GM23338 (cell line): ENCODE data around the gene PDSS2. TPM values are rescaled to one million over a fixed set of nuclear protein-coding genes. Genes with fewer than 3 reads are reported as not detected.

Experiments
- ATAC-seq: fragments of 200-7000 bp; cut with Tn5 transposase; 3 replicates; pipeline ENCODE4 v1.9.1; 2020
- DNase-seq: peaks from one replicate; pipeline ENCODE4 v3.0.0-alpha.2; 2015; ENCODE audit warnings: low spot score
- H2AFZ ChIP-seq: fragments of 200-600 bp; sonication (generic); 2 replicates; pipeline ENCODE4 v1.8.0; 2016; ENCODE audit warnings: antibody characterized with exemption, mild to moderate bottlenecking, moderate library complexity
- H3F3A ChIP-seq: fragments of 200-600 bp; sonication (generic); replicated peaks from 2 replicates; pipeline ENCODE4 v1.8.0; 2017; ENCODE audit warnings: antibody characterized with exemption, mixed run types, low read depth
- H3K27ac ChIP-seq: fragments of 200-600 bp; sonication (generic); 2 replicates; pipeline ENCODE4 v1.6.1; 2016; ENCODE audit warnings: low read depth
- H3K27me3 ChIP-seq: fragments of 200-600 bp; sonication (generic); 2 replicates; pipeline ENCODE4 v1.8.0; 2016; ENCODE audit warnings: mild to moderate bottlenecking, mixed run types, moderate library complexity; ENCODE audit not compliant: insufficient read depth
- H3K36me3 ChIP-seq: fragments of 200-600 bp; sonication (generic); 2 replicates; pipeline ENCODE4 v1.8.0; 2016; ENCODE audit warnings: mild to moderate bottlenecking; ENCODE audit not compliant: insufficient read depth
- H3K4me1 ChIP-seq: fragments of 200-600 bp; sonication (generic); 2 replicates; pipeline ENCODE4 v1.8.0; 2016; ENCODE audit warnings: mild to moderate bottlenecking, moderate library complexity; ENCODE audit not compliant: insufficient read depth
- H3K4me2 ChIP-seq: fragments of 200-600 bp; sonication (generic); 2 replicates; pipeline ENCODE4 v1.7.1; 2017; ENCODE audit warnings: mixed run types
- H3K4me3 ChIP-seq: fragments of 200-600 bp; sonication (generic); 2 replicates; pipeline ENCODE4 v1.6.1; 2016; ENCODE audit warnings: mixed run types
- H3K79me2 ChIP-seq: fragments of 200-600 bp; sonication (generic); replicated peaks from 2 replicates; pipeline ENCODE4 v1.8.0; 2017; ENCODE audit warnings: mild to moderate bottlenecking; ENCODE audit not compliant: insufficient read depth
- H3K9me2 ChIP-seq: fragments of 200-600 bp; sonication (generic); 2 replicates; pipeline ENCODE4 v1.8.0; 2017; ENCODE audit not compliant: insufficient read depth
- H4K20me1 ChIP-seq: fragments of 200-600 bp; sonication (generic); replicated peaks from 2 replicates; pipeline ENCODE4 v1.8.0; 2017; ENCODE audit warnings: mild to moderate bottlenecking; ENCODE audit not compliant: insufficient read depth
- H3K27ac Mint-ChIP-seq: 2 replicates; pipeline ENCODE4 v1.8.0; 2020; ENCODE audit warnings: inconsistent platforms, mild to moderate bottlenecking, moderate library complexity, mixed read lengths
- H3K27me3 Mint-ChIP-seq: 3 replicates; pipeline ENCODE4 v1.8.0; 2022; ENCODE audit warnings: low read depth, mild to moderate bottlenecking, moderate library complexity, mixed read lengths, inconsistent platforms; ENCODE audit not compliant: insufficient read depth, poor library complexity
- H3K36me3 Mint-ChIP-seq: 3 replicates; pipeline ENCODE4 v1.8.0; 2021; ENCODE audit warnings: low read depth, mild to moderate bottlenecking, inconsistent platforms, moderate library complexity, mixed read lengths
- H3K4me1 Mint-ChIP-seq: 3 replicates; pipeline ENCODE4 v1.8.0; 2020; ENCODE audit warnings: mild to moderate bottlenecking, inconsistent platforms, mixed read lengths
- H3K4me3 Mint-ChIP-seq: 3 replicates; pipeline ENCODE4 v1.8.0; 2021; ENCODE audit warnings: moderate library complexity, mild to moderate bottlenecking, inconsistent platforms, mixed read lengths
- H3K9me3 Mint-ChIP-seq: 3 replicates; pipeline ENCODE4 v1.8.0; 2020; ENCODE audit warnings: moderate library complexity, mild to moderate bottlenecking, inconsistent platforms, mixed read lengths
- CREB1 ChIP-seq: fragments of 250-450 bp; sonication (Bioruptor Pico); IDR thresholded peaks from 2 replicates; pipeline ENCODE4 v1.5.0; 2020; ENCODE audit warnings: low read depth, mild to moderate bottlenecking, moderate library complexity
- ETS1 ChIP-seq: IDR thresholded peaks from 2 replicates; pipeline ENCODE4 v1.6.1; 2016; ENCODE audit warnings: antibody characterized with exemption
- EZH2 ChIP-seq: fragments of 200-600 bp; sonication (generic); IDR thresholded peaks from one replicate; pipeline ENCODE4 v1.8.0; 2017; ENCODE audit warnings: antibody characterized with exemption, mild to moderate bottlenecking, low read depth; ENCODE audit not compliant: unreplicated experiment
- EZH2phosphoT487 ChIP-seq: fragments of 200-600 bp; sonication (generic); IDR thresholded peaks from one replicate; pipeline ENCODE4 v1.8.1; 2018; ENCODE audit warnings: antibody characterized with exemption; ENCODE audit not compliant: unreplicated experiment
- JUNB ChIP-seq: IDR thresholded peaks from one replicate; pipeline ENCODE4 v1.6.1; 2016; ENCODE audit warnings: antibody characterized with exemption; ENCODE audit not compliant: unreplicated experiment
- NANOG ChIP-seq: IDR thresholded peaks from 2 replicates; pipeline ENCODE4 v1.6.1; 2016; ENCODE audit warnings: antibody characterized with exemption, borderline replicate concordance
- POLR2AphosphoS5 ChIP-seq: IDR thresholded peaks from 2 replicates; pipeline ENCODE4 v1.6.1; 2016; ENCODE audit warnings: antibody characterized with exemption, low read depth
- STAT1 ChIP-seq: IDR thresholded peaks from one replicate; pipeline ENCODE4 v1.6.1; 2016; ENCODE audit warnings: antibody characterized with exemption; ENCODE audit not compliant: unreplicated experiment
- ZNF114 ChIP-seq: fragments of 250-450 bp; sonication (Bioruptor Pico); IDR thresholded peaks from 2 replicates; pipeline ENCODE4 v1.5.0; 2020; ENCODE audit warnings: mild to moderate bottlenecking, moderate library complexity
- ZNF331 ChIP-seq: fragments of 250-450 bp; sonication (Bioruptor Pico); IDR thresholded peaks from 2 replicates; pipeline ENCODE4 v1.5.0; 2020; ENCODE audit warnings: low read depth, mild to moderate bottlenecking, moderate library complexity
- polyA plus RNA-seq: library from polyadenylated mRNA; unstranded; fragments of >200 nt; fragmentation: Nextera tagmentation; extraction: Ambion mirVana; gene quantifications from 2 replicates; pipeline ENCODE4 v1.2.1, GENCODE V29; 2016
- total RNA-seq: library from RNA; depleted of rRNA; stranded (reverse); fragments of >200 nt; shearing (Covaris generic); gene quantifications from 2 replicates; pipeline ENCODE4 v1.2.3, GENCODE V29; 2014
- TF ChIP-seq, protein P1 (sequence below), 2 experiments: fragments of 200-600 bp in 1 of 2; sonication (generic) in 1 of 2; conservative IDR thresholded peaks; 2 replicates each; pipeline versions ENCODE4 v1.5.1 to v1.6.1; 2016 to 2017; ENCODE audit warnings: antibody characterized with exemption in 2 of 2, low read depth in 2 of 2, mild to moderate bottlenecking in 2 of 2, moderate library complexity in 1 of 2
- TF ChIP-seq, protein P2 (sequence below): IDR thresholded peaks from one replicate; pipeline ENCODE4 v1.6.1; 2018; ENCODE audit warnings: antibody characterized with exemption; ENCODE audit not compliant: unreplicated experiment

Gene PDSS2
- total and polyA plus RNA-seq, 2 experiments from 2014 or later = 7.3 to 16.7 TPM

DNA sequence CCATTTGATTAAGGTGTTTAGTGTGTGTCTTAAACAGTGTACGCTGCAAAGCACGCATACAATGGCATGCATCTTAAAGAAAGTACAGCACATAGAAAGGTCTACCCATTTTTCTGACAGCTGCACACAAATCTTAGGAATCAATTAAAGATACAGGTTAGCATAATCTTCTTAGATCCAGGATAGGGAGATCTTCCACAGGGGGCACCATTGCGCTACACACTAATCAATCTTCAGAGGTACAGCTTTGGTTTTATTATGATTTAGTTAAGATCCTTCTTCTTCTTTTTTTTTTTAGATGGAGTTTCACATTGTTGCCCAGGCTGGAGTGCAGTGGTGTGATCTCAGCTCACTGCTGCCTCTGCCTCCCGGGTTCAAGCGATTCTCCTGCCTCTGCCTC lies 280.4 kb downstream of the PDSS2 start:
- DNase-seq = peak; percentile 50
- H3K9me3 Mint-ChIP-seq = no peaks in the 10 kb centered on the region
- Histone ChIP-seq H3K79me2 (no peaks in the 10 kb centered on the region), H3K36me3 (no peaks in the 10 kb centered on the region), H3K4me3 (no peak overlapping the region), H3K4me1 (no peaks in the 10 kb centered on the region), H2AFZ (no peak overlapping the region), H3K27ac (no peak overlapping the region), H4K20me1 (no peaks in the 10 kb centered on the region), H3K9me2 (no peaks in the 10 kb centered on the region), H3K4me2 (no peak overlapping the region), H3K27me3 (no peaks in the 10 kb centered on the region), H3F3A (no peaks in the 10 kb centered on the region)
- ATAC-seq = no peak
- no peak for TF ChIP-seq JUNB
- TF ChIP-seq, protein P1, sequence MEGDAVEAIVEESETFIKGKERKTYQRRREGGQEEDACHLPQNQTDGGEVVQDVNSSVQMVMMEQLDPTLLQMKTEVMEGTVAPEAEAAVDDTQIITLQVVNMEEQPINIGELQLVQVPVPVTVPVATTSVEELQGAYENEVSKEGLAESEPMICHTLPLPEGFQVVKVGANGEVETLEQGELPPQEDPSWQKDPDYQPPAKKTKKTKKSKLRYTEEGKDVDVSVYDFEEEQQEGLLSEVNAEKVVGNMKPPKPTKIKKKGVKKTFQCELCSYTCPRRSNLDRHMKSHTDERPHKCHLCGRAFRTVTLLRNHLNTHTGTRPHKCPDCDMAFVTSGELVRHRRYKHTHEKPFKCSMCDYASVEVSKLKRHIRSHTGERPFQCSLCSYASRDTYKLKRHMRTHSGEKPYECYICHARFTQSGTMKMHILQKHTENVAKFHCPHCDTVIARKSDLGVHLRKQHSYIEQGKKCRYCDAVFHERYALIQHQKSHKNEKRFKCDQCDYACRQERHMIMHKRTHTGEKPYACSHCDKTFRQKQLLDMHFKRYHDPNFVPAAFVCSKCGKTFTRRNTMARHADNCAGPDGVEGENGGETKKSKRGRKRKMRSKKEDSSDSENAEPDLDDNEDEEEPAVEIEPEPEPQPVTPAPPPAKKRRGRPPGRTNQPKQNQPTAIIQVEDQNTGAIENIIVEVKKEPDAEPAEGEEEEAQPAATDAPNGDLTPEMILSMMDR (conservative IDR thresholded peaks at IDR 0.05; ENCODE audit: low read depth in 2 of 2) = peak; percentile 62
- no peak overlapping the region for H3K27ac Mint-ChIP-seq
- H3K4me3 Mint-ChIP-seq = no peak overlapping the region
- H3K36me3 Mint-ChIP-seq = no peaks in the 10 kb centered on the region
- no peaks in the 10 kb centered on the region for H3K4me1 Mint-ChIP-seq
- no peaks in the 10 kb centered on the region for H3K27me3 Mint-ChIP-seq

GRCh38 chr6:107173779-107174178 lies 285.6 kb downstream of the PDSS2 start:
- H3K36me3 ChIP-seq = no peaks in the 10 kb centered on the region
- H3K9me2 ChIP-seq = no peaks in the 10 kb centered on the region
- no peak for DNase-seq
- no peak overlapping the region for H2AFZ ChIP-seq
- Mint-ChIP-seq H3K9me3 (peaks cover 30% of the 10 kb centered on the region), H3K4me1 (no peaks in the 10 kb centered on the region), H3K27me3 (no peaks in the 10 kb centered on the region), H3K4me3 (no peak overlapping the region), H3K27ac (no peak overlapping the region), H3K36me3 (peaks cover 28% of the 10 kb centered on the region)
- no peaks in the 10 kb centered on the region for H4K20me1 ChIP-seq
- no peak for ATAC-seq
- H3K27ac ChIP-seq = no peak overlapping the region
- no peaks in the 10 kb centered on the region for H3K4me1 ChIP-seq
- H3F3A ChIP-seq = no peaks in the 10 kb centered on the region
- H3K27me3 ChIP-seq = no peaks in the 10 kb centered on the region
- H3K79me2 ChIP-seq = no peaks in the 10 kb centered on the region
- H3K4me2 ChIP-seq = no peak overlapping the region
- H3K4me3 ChIP-seq = no peak overlapping the region
- no peak for TF ChIP-seq POLR2AphosphoS5
- TF ChIP-seq CREB1 (CRISPR knock-in tag) = no peak
- no peak for TF ChIP-seq STAT1
- no peak for TF ChIP-seq ETS1
- TF ChIP-seq EZH2 = no peak
- TF ChIP-seq ZNF114 (CRISPR knock-in tag) = no peak
- TF ChIP-seq, protein P1 (conservative IDR thresholded peaks at IDR 0.05; ENCODE audit: low read depth in 2 of 2) = no peak
- no peak for TF ChIP-seq ZNF331 (CRISPR knock-in tag)
- TF ChIP-seq, protein P2, sequence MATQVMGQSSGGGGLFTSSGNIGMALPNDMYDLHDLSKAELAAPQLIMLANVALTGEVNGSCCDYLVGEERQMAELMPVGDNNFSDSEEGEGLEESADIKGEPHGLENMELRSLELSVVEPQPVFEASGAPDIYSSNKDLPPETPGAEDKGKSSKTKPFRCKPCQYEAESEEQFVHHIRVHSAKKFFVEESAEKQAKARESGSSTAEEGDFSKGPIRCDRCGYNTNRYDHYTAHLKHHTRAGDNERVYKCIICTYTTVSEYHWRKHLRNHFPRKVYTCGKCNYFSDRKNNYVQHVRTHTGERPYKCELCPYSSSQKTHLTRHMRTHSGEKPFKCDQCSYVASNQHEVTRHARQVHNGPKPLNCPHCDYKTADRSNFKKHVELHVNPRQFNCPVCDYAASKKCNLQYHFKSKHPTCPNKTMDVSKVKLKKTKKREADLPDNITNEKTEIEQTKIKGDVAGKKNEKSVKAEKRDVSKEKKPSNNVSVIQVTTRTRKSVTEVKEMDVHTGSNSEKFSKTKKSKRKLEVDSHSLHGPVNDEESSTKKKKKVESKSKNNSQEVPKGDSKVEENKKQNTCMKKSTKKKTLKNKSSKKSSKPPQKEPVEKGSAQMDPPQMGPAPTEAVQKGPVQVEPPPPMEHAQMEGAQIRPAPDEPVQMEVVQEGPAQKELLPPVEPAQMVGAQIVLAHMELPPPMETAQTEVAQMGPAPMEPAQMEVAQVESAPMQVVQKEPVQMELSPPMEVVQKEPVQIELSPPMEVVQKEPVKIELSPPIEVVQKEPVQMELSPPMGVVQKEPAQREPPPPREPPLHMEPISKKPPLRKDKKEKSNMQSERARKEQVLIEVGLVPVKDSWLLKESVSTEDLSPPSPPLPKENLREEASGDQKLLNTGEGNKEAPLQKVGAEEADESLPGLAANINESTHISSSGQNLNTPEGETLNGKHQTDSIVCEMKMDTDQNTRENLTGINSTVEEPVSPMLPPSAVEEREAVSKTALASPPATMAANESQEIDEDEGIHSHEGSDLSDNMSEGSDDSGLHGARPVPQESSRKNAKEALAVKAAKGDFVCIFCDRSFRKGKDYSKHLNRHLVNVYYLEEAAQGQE = no peak
- TF ChIP-seq JUNB = no peak
- TF ChIP-seq EZH2phosphoT487 = no peak
- TF ChIP-seq NANOG = no peak
